ENCODE results near the gene SMIM27.
A peak's percentile ranks its signal among the peaks of the same experiment; 100 is the strongest.

Gene SMIM27

GRCh38 chr9:32587901-32588300, 35.8 kb downstream of the SMIM27 start:
- Histone ChIP-seq H3K4me3 (ENCODE audit: low read length) (no peak overlapping the region), H3K27ac (ENCODE audit: low read length) (no peak overlapping the region), H3K9me3 (replicated peaks; ENCODE audit: insufficient read depth, low read length) (no peaks in the 10 kb centered on the region), H3K79me2 (ENCODE audit: low read length) (no peaks in the 10 kb centered on the region), H3K9me2 (replicated peaks; ENCODE audit: insufficient read depth, low read length) (no peaks in the 10 kb centered on the region), H3K4me2 (ENCODE audit: low read depth, low read length) (no peak overlapping the region), H3F3A (ENCODE audit: insufficient read depth, low read length) (peaks cover 3% of the 10 kb centered on the region; the same call in 1 of the 2 replicates), H3K27me3 (replicated peaks; ENCODE audit: insufficient read depth, low read length) (no peaks in the 10 kb centered on the region), H3K9ac (ENCODE audit: low read length) (no peak overlapping the region), H3K4me1 (ENCODE audit: low read length) (0 out of 2 replicates have a peak, but pooled peaks cover 6% of the 10 kb centered on the region), H4K20me1 (ENCODE audit: insufficient read depth, low read length) (no peaks in the 10 kb centered on the region), H2AFZ (ENCODE audit: low read length) (no peak overlapping the region), H3K36me3 (replicated peaks; ENCODE audit: insufficient read depth, low read length) (no peaks in the 10 kb centered on the region)
- no peak for TF ChIP-seq EZH2phosphoT487 (IDR thresholded peaks at IDR 0.05; ENCODE audit: low read length)
- TF ChIP-seq EZH2 (optimal IDR thresholded peaks at IDR 0.05; ENCODE audit: low read depth, low read length), result no peak
- TF ChIP-seq CTCF (IDR thresholded peaks at IDR 0.05; ENCODE audit: low read length), result no peak
- DNase-seq, result peak; percentile 40

GRCh38 chr9:32589083-32589723, 37.1 kb downstream of the SMIM27 start:
- Histone ChIP-seq H4K20me1 (ENCODE audit: insufficient read depth, low read length) (no peaks in the 10 kb centered on the region), H3K9me3 (replicated peaks; ENCODE audit: insufficient read depth, low read length) (no peaks in the 10 kb centered on the region), H3K4me1 (ENCODE audit: low read length) (0 out of 2 replicates have a peak, but pooled peaks cover 6% of the 10 kb centered on the region), H2AFZ (ENCODE audit: low read length) (no peak overlapping the region), H3K27ac (ENCODE audit: low read length) (no peak overlapping the region), H3K4me2 (ENCODE audit: low read depth, low read length) (no peak overlapping the region), H3K4me3 (ENCODE audit: low read length) (no peak overlapping the region), H3F3A (ENCODE audit: insufficient read depth, low read length) (peaks cover 3% of the 10 kb centered on the region; the same call in 1 of the 2 replicates), H3K36me3 (replicated peaks; ENCODE audit: insufficient read depth, low read length) (no peaks in the 10 kb centered on the region), H3K9ac (ENCODE audit: low read length) (no peak overlapping the region), H3K27me3 (replicated peaks; ENCODE audit: insufficient read depth, low read length) (no peaks in the 10 kb centered on the region), H3K9me2 (replicated peaks; ENCODE audit: insufficient read depth, low read length) (no peaks in the 10 kb centered on the region), H3K79me2 (ENCODE audit: low read length) (no peaks in the 10 kb centered on the region)
- peak; percentile 67 for DNase-seq
- TF ChIP-seq EZH2 (optimal IDR thresholded peaks at IDR 0.05; ENCODE audit: low read depth, low read length) (no peak), CTCF (IDR thresholded peaks at IDR 0.05; ENCODE audit: low read length) (peak; percentile 60), EZH2phosphoT487 (IDR thresholded peaks at IDR 0.05; ENCODE audit: low read length) (no peak)

- TF ChIP-seq EZH2phosphoT487 (IDR thresholded peaks at IDR 0.05; ENCODE audit: low read length) (no peak), EZH2 (optimal IDR thresholded peaks at IDR 0.05; ENCODE audit: low read depth, low read length) (no peak), CTCF (IDR thresholded peaks at IDR 0.05; ENCODE audit: low read length) (no peak)
- no peak overlapping the region for H3K4me3 ChIP-seq (ENCODE audit: low read length)
- H3F3A ChIP-seq (ENCODE audit: insufficient read depth, low read length), result peaks cover 3% of the 10 kb centered on the region; the same call in 1 of the 2 replicates
- H3K9me2 ChIP-seq (replicated peaks; ENCODE audit: insufficient read depth, low read length), result no peaks in the 10 kb centered on the region
- H3K27ac ChIP-seq (ENCODE audit: low read length), result no peak overlapping the region
- DNase-seq, result no peak
- H3K27me3 ChIP-seq (replicated peaks; ENCODE audit: insufficient read depth, low read length), result no peaks in the 10 kb centered on the region
- H3K79me2 ChIP-seq (ENCODE audit: low read length), result no peaks in the 10 kb centered on the region
- no peak overlapping the region for H2AFZ ChIP-seq (ENCODE audit: low read length)
- no peaks in the 10 kb centered on the region for H3K9me3 ChIP-seq (replicated peaks; ENCODE audit: insufficient read depth, low read length)
- H4K20me1 ChIP-seq (ENCODE audit: insufficient read depth, low read length), result no peaks in the 10 kb centered on the region
- H3K4me2 ChIP-seq (ENCODE audit: low read depth, low read length), result no peak overlapping the region
- H3K36me3 ChIP-seq (replicated peaks; ENCODE audit: insufficient read depth, low read length), result no peaks in the 10 kb centered on the region
- H3K9ac ChIP-seq (ENCODE audit: low read length), result no peak overlapping the region
- H3K4me1 ChIP-seq (ENCODE audit: low read length), result 0 out of 2 replicates have a peak, but pooled peaks cover 6% of the 10 kb centered on the region
These were observed 38.3 kb downstream of the SMIM27 start for GRCh38 chr9:32590476-32590875.
